Loucy (cell line): Measurements from ENCODE around the gene OSBP.

Experiments
- CTCF ChIP-seq: fragments of 200-600 bp; sonication (generic); conservative IDR thresholded peaks from 2 replicates; pipeline ENCODE4 v1.5.1; 2014; ENCODE audit warnings: mild to moderate bottlenecking, antibody characterized with exemption, low read length
- EZH2phosphoT487 ChIP-seq: fragments of 200-600 bp; IDR thresholded peaks from 2 replicates; pipeline ENCODE4 v1.6.1; 2018; ENCODE audit warnings: antibody characterized with exemption, mild to moderate bottlenecking, moderate library complexity, borderline replicate concordance

- TF ChIP-seq CTCF (no peak), EZH2phosphoT487 (no peak)
Measured at GRCh38 chr11:59582006-59582405, 33.6 kb downstream of the OSBP start.
